ENCODE results near the gene CREM.

The CREM gene

GRCh38 chr10:35237766-35238512 is 111.3 kb downstream of the CREM start:
- H3K4me3 ChIP-seq (ENCODE audit: low read length) = no peak overlapping the region
- TF ChIP-seq CTCF (conservative IDR thresholded peaks at IDR 0.05; ENCODE audit: low read depth, low read length) = no peak
- no peak for DNase-seq (ENCODE audit: low read depth)

GRCh38 chr10:35244549-35244948 is 117.9 kb downstream of the CREM start:
- H3K4me3 ChIP-seq (ENCODE audit: low read length) = no peak overlapping the region
- DNase-seq (ENCODE audit: low read depth) = no peak
- no peak for TF ChIP-seq CTCF (conservative IDR thresholded peaks at IDR 0.05; ENCODE audit: low read depth, low read length)

GRCh38 chr10:35246770-35247343 is 120.2 kb downstream of the CREM start:
- H3K4me3 ChIP-seq (ENCODE audit: low read length) = no peak overlapping the region
- TF ChIP-seq CTCF (conservative IDR thresholded peaks at IDR 0.05; ENCODE audit: low read depth, low read length) = no peak
- DNase-seq (ENCODE audit: low read depth) = no peak

- DNase-seq (ENCODE audit: low read depth) = no peak
- H3K4me3 ChIP-seq (ENCODE audit: low read length) = no peak overlapping the region
- no peak for TF ChIP-seq CTCF (conservative IDR thresholded peaks at IDR 0.05; ENCODE audit: low read depth, low read length)
These were observed 124.9 kb downstream of the CREM start for GRCh38 chr10:35251373-35252100.

GRCh38 chr10:35257057-35257983 is 130.7 kb downstream of the CREM start:
- DNase-seq (ENCODE audit: low read depth) = no peak
- H3K4me3 ChIP-seq (ENCODE audit: low read length) = no peak overlapping the region
- no peak for TF ChIP-seq CTCF (conservative IDR thresholded peaks at IDR 0.05; ENCODE audit: low read depth, low read length)

GRCh38 chr10:35259769-35260397 is 133.2 kb downstream of the CREM start:
- H3K4me3 ChIP-seq (ENCODE audit: low read length) = no peak overlapping the region
- no peak for TF ChIP-seq CTCF (conservative IDR thresholded peaks at IDR 0.05; ENCODE audit: low read depth, low read length)
- DNase-seq (ENCODE audit: low read depth) = no peak

Data from retinal pigment epithelial cell (primary cell).